H1 (cell line): Measurements from ENCODE around the gene PRMT9. TPM values are rescaled to one million over a fixed set of nuclear protein-coding genes. Genes with fewer than 3 reads are reported as not detected.

Experiments used
- CTCF ChIA-PET: fragments of 300-600 bp; sonication (Branson Sonifier 250); formaldehyde crosslinking; loops from one replicate; lab custom pipeline; 2021; ENCODE audit not compliant: partially characterized antibody; lab: Charles Lee
- POLR2A ChIA-PET: fragments of 300-600 bp; sonication (Branson Sonifier 250); formaldehyde crosslinking; loops from one replicate; lab custom pipeline; 2021; ENCODE audit warnings: inconsistent platforms; ENCODE audit not compliant: partially characterized antibody; lab: Charles Lee
- DNase-seq, 2 experiments: peaks; one replicate each; pipeline versions ENCODE4 v3.0.0 to v3.0.0-alpha.2; 2010 to 2022; ENCODE audit warnings: low spot score in 2 of 2, low read depth in 1 of 2, mixed read lengths in 1 of 2
- FAIRE-seq: peaks from 2 replicates; lab custom pipeline; 2011; peaks lifted over from hg19 to GRCh38; lab: Jason Lieb, UNC
- H2AFZ ChIP-seq: 2 replicates; pipeline ENCODE4 v1.8.1; 2012; ENCODE audit warnings: low read length, inconsistent platforms
- H2AK5ac ChIP-seq: 2 replicates; pipeline ENCODE4 v1.6.1; 2013; ENCODE audit warnings: low read depth, low read length
- H2BK120ac ChIP-seq: replicated peaks from 2 replicates; pipeline ENCODE3; 2013; ENCODE audit warnings: low read depth, low read length, inconsistent platforms
- H2BK12ac ChIP-seq: 2 replicates; pipeline ENCODE4 v1.6.1; 2013; ENCODE audit warnings: low read depth, low read length
- H2BK15ac ChIP-seq: 2 replicates; pipeline ENCODE4 v1.6.1; 2013; ENCODE audit warnings: low read length
- H2BK20ac ChIP-seq: 2 replicates; pipeline ENCODE4 v1.6.1; 2013; ENCODE audit warnings: low read length
- H2BK5ac ChIP-seq: 2 replicates; pipeline ENCODE4 v1.6.1; 2013; ENCODE audit warnings: low read depth, low read length
- H3K14ac ChIP-seq: 2 replicates; pipeline ENCODE4 v1.6.1; 2013; ENCODE audit warnings: inconsistent platforms; ENCODE audit not compliant: insufficient read length
- H3K18ac ChIP-seq: 2 replicates; pipeline ENCODE4 v1.6.1; 2013; ENCODE audit warnings: low read length; ENCODE audit errors: extremely low read depth
- H3K23ac ChIP-seq: 2 replicates; pipeline ENCODE4 v1.6.1; 2013; ENCODE audit warnings: inconsistent platforms; ENCODE audit not compliant: insufficient read length
- H3K23me2 ChIP-seq: 2 replicates; pipeline ENCODE4 v1.6.1; 2013; ENCODE audit warnings: low read depth, low read length
- H3K27ac ChIP-seq: 2 replicates; pipeline ENCODE4 v1.6.1; 2011; ENCODE audit warnings: low read depth, low read length, inconsistent platforms
- H3K27me3 ChIP-seq, 4 experiments: replicated peaks in 1 of 4; 1 replicate in 1 of 4; 2 replicates in 3 of 4; pipeline versions ENCODE4 v1.6.1 to v1.8.1; 2011 to 2013; ENCODE audit warnings: low read length in 3 of 4, mild to moderate bottlenecking in 3 of 4, inconsistent platforms in 2 of 4, mixed read lengths in 2 of 4, moderate library complexity in 1 of 4; ENCODE audit not compliant: control insufficient read depth in 3 of 4, insufficient read depth in 3 of 4; ENCODE audit errors: extremely low read depth in 1 of 4
- H3K36me3 ChIP-seq, 4 experiments: 2 replicates each; pipeline versions ENCODE4 v1.6.1 to v1.8.1; 2011 to 2013; ENCODE audit warnings: mild to moderate bottlenecking in 4 of 4, low read length in 3 of 4, moderate library complexity in 2 of 4, control low read depth in 1 of 4, inconsistent platforms in 1 of 4; ENCODE audit not compliant: insufficient read depth in 4 of 4, control insufficient read depth in 2 of 4
- H3K4ac ChIP-seq: replicated peaks from 2 replicates; pipeline ENCODE3; 2013; ENCODE audit warnings: low read length, low read depth, mixed read lengths, inconsistent platforms; ENCODE audit not compliant: insufficient read length
- H3K4me1 ChIP-seq, 4 experiments: replicated peaks in 1 of 4; 1 replicate in 1 of 4; 2 replicates in 3 of 4; pipeline versions ENCODE4 v1.6.1 to v1.8.1; 2011 to 2013; ENCODE audit warnings: low read length in 3 of 4, inconsistent platforms in 2 of 4, mixed read lengths in 1 of 4; ENCODE audit not compliant: insufficient read depth in 4 of 4, control insufficient read depth in 3 of 4
- H3K4me2 ChIP-seq, 2 experiments: 2 replicates each; pipeline versions ENCODE4 v1.6.1 to v1.8.1; 2011 to 2013; ENCODE audit warnings: low read depth in 2 of 2, low read length in 2 of 2, control low read depth in 1 of 2, inconsistent platforms in 1 of 2, mild to moderate bottlenecking in 1 of 2; ENCODE audit not compliant: insufficient read depth in 1 of 2
- H3K4me3 ChIP-seq, 4 experiments: fragments of 200-600, 300-600 bp in 1 of 4; sonication (generic), shearing (Covaris generic), sonication (Bioruptor Twin) in 1 of 4; 2 replicates each; pipeline versions ENCODE4 v1.5.1 to v1.8.1; 2011 to 2016; ENCODE audit warnings: low read length in 4 of 4, low read depth in 3 of 4, control low read depth in 2 of 4, inconsistent platforms in 2 of 4, mild to moderate bottlenecking in 2 of 4, mixed read lengths in 1 of 4, moderate library complexity in 1 of 4; ENCODE audit not compliant: insufficient read depth in 2 of 4; ENCODE audit errors: extremely low read depth in 1 of 4
- H3K56ac ChIP-seq: replicated peaks from 2 replicates; pipeline ENCODE3; 2013; ENCODE audit warnings: low read depth, mild to moderate bottlenecking, mixed read lengths, low read length, inconsistent platforms; ENCODE audit not compliant: insufficient read length
- H3K79me1 ChIP-seq: 2 replicates; pipeline ENCODE4 v1.6.1; 2013; ENCODE audit warnings: low read depth, low read length, control low read depth
- H3K79me2 ChIP-seq, 2 experiments: 2 replicates each; pipeline versions ENCODE4 v1.6.1 to v1.8.1; 2012 to 2013; ENCODE audit warnings: low read length in 2 of 2, mild to moderate bottlenecking in 2 of 2, inconsistent platforms in 1 of 2; ENCODE audit not compliant: insufficient read depth in 2 of 2, control insufficient read depth in 1 of 2
- H3K9ac ChIP-seq, 4 experiments: replicated peaks in 1 of 4; 1 replicate in 1 of 4; 2 replicates in 3 of 4; pipeline versions ENCODE4 v1.6.1 to v1.8.1; 2011 to 2013; ENCODE audit warnings: low read depth in 3 of 4, low read length in 3 of 4, control low read depth in 2 of 4, mild to moderate bottlenecking in 2 of 4, moderate library complexity in 2 of 4, inconsistent platforms in 1 of 4; ENCODE audit errors: extremely low read depth in 1 of 4
- H3K9me3 ChIP-seq, 2 experiments: 2 replicates each; pipeline versions ENCODE4 v1.6.1 to v1.8.1; 2012 to 2013; ENCODE audit warnings: mild to moderate bottlenecking in 2 of 2, moderate library complexity in 2 of 2, control low read depth in 1 of 2, inconsistent platforms in 1 of 2, low read depth in 1 of 2, low read length in 1 of 2, mixed read lengths in 1 of 2; ENCODE audit not compliant: insufficient read depth in 2 of 2
- H4K20me1 ChIP-seq, 2 experiments: replicated peaks in 1 of 2; 2 replicates each; pipeline versions ENCODE3 to v1.8.1; 2011 to 2013; ENCODE audit warnings: inconsistent platforms in 2 of 2, low read length in 2 of 2, mild to moderate bottlenecking in 1 of 2; ENCODE audit not compliant: insufficient read depth in 2 of 2, control insufficient read depth in 1 of 2
- H4K5ac ChIP-seq: 2 replicates; pipeline ENCODE4 v1.6.1; 2013; ENCODE audit warnings: low read length, low read depth, mixed read lengths, inconsistent platforms; ENCODE audit not compliant: insufficient read length
- H4K8ac ChIP-seq: 2 replicates; pipeline ENCODE4 v1.8.0; 2013; ENCODE audit warnings: mild to moderate bottlenecking, moderate library complexity, low read length, inconsistent platforms; ENCODE audit not compliant: insufficient read depth; ENCODE audit errors: extremely low read depth
- H4K91ac ChIP-seq: replicated peaks from 2 replicates; pipeline ENCODE3; 2013; ENCODE audit warnings: low read length, mixed read lengths, inconsistent platforms; ENCODE audit not compliant: insufficient read length
- BCL11A ChIP-seq, 2 experiments: IDR thresholded peaks; one replicate each; pipeline ENCODE4 v1.6.1; 2011; ENCODE audit warnings: low read depth in 2 of 2, low read length in 2 of 2, mild to moderate bottlenecking in 2 of 2
- CHD2 ChIP-seq: IDR thresholded peaks from 2 replicates; pipeline ENCODE4 v1.6.1; 2012; ENCODE audit warnings: low read length, improper control_type of control experiment
- EZH2 ChIP-seq: fragments of 200-600 bp; sonication (generic); IDR thresholded peaks from 2 replicates; pipeline ENCODE4 v1.7.1; 2012; ENCODE audit warnings: low read depth, mild to moderate bottlenecking, moderate library complexity, low read length, inconsistent platforms; ENCODE audit not compliant: severe bottlenecking
- MAX ChIP-seq: IDR thresholded peaks from 2 replicates; pipeline ENCODE4 v1.6.1; 2012; ENCODE audit warnings: inconsistent platforms
- PHF8 ChIP-seq: fragments of 200-600 bp; sonication (generic); conservative IDR thresholded peaks from 2 replicates; pipeline ENCODE4 v1.7.1; 2012; ENCODE audit warnings: low read depth, mild to moderate bottlenecking, inconsistent platforms, low read length, moderate library complexity
- SIN3A ChIP-seq, 2 experiments: IDR thresholded peaks in 1 of 2; conservative IDR thresholded peaks in 1 of 2; 2 replicates each; pipeline ENCODE4 v1.6.1; 2011 to 2012; ENCODE audit warnings: low read length in 2 of 2, improper control_type of control experiment in 1 of 2, low read depth in 1 of 2, mild to moderate bottlenecking in 1 of 2
- SP4 ChIP-seq: IDR thresholded peaks from 2 replicates; pipeline ENCODE4 v1.6.1; 2012; ENCODE audit warnings: low read length, inconsistent platforms
- TCF12 ChIP-seq: IDR thresholded peaks from 2 replicates; pipeline ENCODE4 v1.6.1; 2011; ENCODE audit warnings: low read depth, mild to moderate bottlenecking, low read length
- WGBS, 2 experiments: shearing (Covaris generic) in 1 of 2; methylation state at CpG; one replicate each; pipeline versions ENCODE4 v1.1.6 to v1.1.7; 2013 to 2015; ENCODE audit warnings: low lambda C conversion rate in 2 of 2, mixed read lengths in 2 of 2, inconsistent platforms in 1 of 2, low coverage in 1 of 2, missing lambda C conversion rate in 1 of 2; ENCODE audit not compliant: insufficient replicate concordance in 2 of 2, insufficient coverage in 1 of 2, insufficient read length in 1 of 2; ENCODE audit errors: extremely low coverage in 1 of 2, missing lambda C conversion rate in 1 of 2; 5-methylcytosine and 5-hydroxymethylcytosine counted together
- polyA plus RNA-seq, 7 experiments: library from polyadenylated mRNA; depleted of rRNA in 3 of 7; stranded (reverse) in 5 of 7; unstranded in 2 of 7; fragments of >200 nt in 5 of 7; fragments of 200-250 nt in 2 of 7; gene quantifications; 1 replicate in 5 of 7; 2 replicates in 1 of 7; 4 replicates in 1 of 7; pipeline versions ENCODE4 v1.2.1 to v1.2.3, GENCODE V29; 2011 to 2013; ENCODE audit warnings: missing spikeins in 2 of 7, mixed read lengths in 2 of 7
- total RNA-seq: library from RNA; stranded (reverse); fragmentation: NEBNext Ultra II Directional; extraction: Animal tissue kit (Norgen Biotek cat#: 25700); gene quantifications from 2 replicates; pipeline ENCODE4 v1.2.1, GENCODE V29; 2021

The PRMT9 gene
- total and polyA plus RNA-seq, 2 of the 8 experiments (the other 6 are each of a cell fraction or from before 2014, with no cell fraction given): 3.8 to 9.6 TPM

GRCh38 chr4:147678106-147678505, 5.9 kb downstream of the PRMT9 start:
- POLR2A ChIA-PET: no interaction called here
- Histone ChIP-seq H3K27ac (no peak overlapping the region), H3K79me2 (peaks cover 0 to 20% of the 10 kb centered on the region in 2 experiments; a peak in 2 of 4 replicates), H3K4me1 (peaks cover 0 to 2% (median 0%) of the 10 kb centered on the region in 4 experiments; a peak in 2 of 7 replicates), H3K23me2 (no peaks in the 10 kb centered on the region), H3K4ac (no peak overlapping the region), H2BK120ac (no peak overlapping the region), H3K79me1 (peaks cover 3% of the 10 kb centered on the region; the same call in 1 of the 2 replicates), H2BK15ac (no peak overlapping the region), H2AFZ (no peak overlapping the region), H3K56ac (no peak overlapping the region), H3K4me3 (no peak overlapping the region), H3K18ac (no peak overlapping the region), H4K5ac (no peak overlapping the region), H3K4me2 (no peak overlapping the region), H4K91ac (no peak overlapping the region), H3K23ac (no peak overlapping the region), H3K14ac (no peak overlapping the region), H4K8ac (no peak overlapping the region), H3K27me3 (no peaks in the 10 kb centered on the region), H3K36me3 (peaks cover 0 to 6% (median 1%) of the 10 kb centered on the region in 4 experiments; a peak in 2 of 8 replicates), H2AK5ac (no peak overlapping the region), H4K20me1 (peaks cover 0 to 2% of the 10 kb centered on the region in 2 experiments), H2BK5ac (no peak overlapping the region), H2BK20ac (no peak overlapping the region), H2BK12ac (no peak overlapping the region), H3K9me3 (no peaks in the 10 kb centered on the region), H3K9ac (no peak overlapping the region)
- TF ChIP-seq CHD2: no peak
- no peak for TF ChIP-seq SIN3A (conservative IDR thresholded peaks at IDR 0.05 in 1 of 2, IDR thresholded peaks at IDR 0.05 in 1 of 2; ENCODE audit: low read depth in 1 of 2, low read length in 2 of 2)
- TF ChIP-seq MAX: no peak
- no peak for TF ChIP-seq PHF8
- TF ChIP-seq EZH2: no peak
- no peak for TF ChIP-seq BCL11A (IDR thresholded peaks at IDR 0.05; ENCODE audit: low read depth in 2 of 2, low read length in 2 of 2)
- TF ChIP-seq SP4: no peak
- no peak for TF ChIP-seq TCF12
- FAIRE-seq (no peak), DNase-seq (no peak)
- 93% methylated on average over 5 of the region's 5 CpGs; no CpG with 5 or more reads in 1 of the 2 experiments for WGBS, 2 experiments
- CTCF ChIA-PET: interaction anchor here (1.2 to 3.7 kb wide), 7 partner anchors 13 to 188 kb away, joined by 4 to 38 read pairs (median 6); no protein-coding TSS in a partner anchor
